HG03095 (cell line): ENCODE measurements around the gene ARHGDIA.
A peak's percentile ranks its signal among the peaks of the same experiment; 100 is the strongest.

Experiments
- ATAC-seq: cut with Tn5 transposase; IDR thresholded peaks from one replicate; pipeline ENCODE4 v1.9.1; 2021; ENCODE audit warnings: moderate library complexity; ENCODE audit not compliant: unreplicated experiment

ARHGDIA gene

GRCh38 chr17:81865733-81866439 is 5.3 kb downstream of the ARHGDIA start:
- ATAC-seq = no peak

- no peak for ATAC-seq
Observed at GRCh38 chr17:81865358-81865732, 5.8 kb downstream of the ARHGDIA start.

- ATAC-seq = no peak
Observed at GRCh38 chr17:81863833-81864768, 7.0 kb downstream of the ARHGDIA start.

GRCh38 chr17:81863123-81863675 is 7.9 kb downstream of the ARHGDIA start:
- no peak for ATAC-seq

- ATAC-seq = peak; percentile 65
Observed at GRCh38 chr17:81860756-81861568, 10.2 kb downstream of the ARHGDIA start.

- no peak for ATAC-seq
Observed at GRCh38 chr17:81859906-81860755, 11.0 kb downstream of the ARHGDIA start, which contains the start of gene P4HB. TSS of gene P4HB (minus strand) at chr17:81860535. CDS start at chr17:81860471, 64 bp downstream.

- no peak for ATAC-seq
Observed at GRCh38 chr17:81858967-81859905, 11.9 kb downstream of the ARHGDIA start.

- ATAC-seq = no peak
Observed at GRCh38 chr17:81858170-81858966, 12.8 kb downstream of the ARHGDIA start.

- no peak for ATAC-seq
Observed at GRCh38 chr17:81854974-81855774, 16.0 kb downstream of the ARHGDIA start.

- ATAC-seq = no peak
Observed at GRCh38 chr17:81852237-81852636, 18.9 kb downstream of the ARHGDIA start.

- ATAC-seq = no peak
Observed at GRCh38 chr17:81851423-81851822, 19.7 kb downstream of the ARHGDIA start.

GRCh38 chr17:81849457-81849856 is 21.7 kb downstream of the ARHGDIA start:
- ATAC-seq = no peak

- ATAC-seq = no peak
Observed at GRCh38 chr17:81846743-81847689, 24.1 kb downstream of the ARHGDIA start.

GRCh38 chr17:81845881-81846742 is 25.0 kb downstream of the ARHGDIA start:
- ATAC-seq = no peak

GRCh38 chr17:81845361-81845760 is 25.8 kb downstream of the ARHGDIA start:
- ATAC-seq = no peak
